ENCODE results near the gene KRT74.

The KRT74 gene

DNA sequence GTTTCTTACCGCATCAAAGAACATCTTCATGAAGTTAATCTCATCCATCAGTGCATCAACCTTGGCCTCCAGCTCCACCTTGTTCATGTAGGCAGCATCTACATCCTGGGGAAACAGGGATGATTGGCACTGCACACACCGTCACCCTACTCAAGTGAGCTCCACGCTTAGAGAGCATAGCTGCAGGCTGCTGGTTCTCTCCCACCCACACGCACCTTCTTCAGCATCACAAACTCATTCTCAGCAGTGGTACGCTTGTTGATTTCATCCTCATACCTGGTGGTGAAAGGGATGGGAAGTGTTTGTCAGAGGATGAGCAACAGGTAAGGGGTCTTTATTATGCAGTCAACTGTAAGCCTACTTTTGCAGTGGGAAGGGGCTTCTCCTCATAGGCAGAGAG is 55.8 kb downstream of the KRT74 start:
- Histone ChIP-seq H3K9me2 (replicated peaks; ENCODE audit: insufficient read depth, low read length) (no peaks in the 10 kb centered on the region), H3K79me2 (ENCODE audit: insufficient read depth, low read length) (no peaks in the 10 kb centered on the region), H3K9me3 (ENCODE audit: insufficient read depth, low read length) (no peaks in the 10 kb centered on the region), H3K4me3 (ENCODE audit: insufficient read depth, low read length, poor library complexity, severe bottlenecking) (no peak overlapping the region), H3K27me3 (ENCODE audit: low read length) (no peaks in the 10 kb centered on the region), H3K36me3 (ENCODE audit: low read length) (no peaks in the 10 kb centered on the region), H4K20me1 (ENCODE audit: low read depth, low read length) (no peaks in the 10 kb centered on the region; the same call in 1 of the 2 replicates), H3K27ac (ENCODE audit: low read depth, low read length) (no peak overlapping the region), H2AFZ (ENCODE audit: low read depth, low read length, severe bottlenecking) (no peak overlapping the region), H3K9ac (ENCODE audit: low read length) (no peak overlapping the region), H3K4me2 (ENCODE audit: low read depth, low read length, poor library complexity, severe bottlenecking) (no peak overlapping the region), H3F3A (ENCODE audit: insufficient read depth) (no peaks in the 10 kb centered on the region)
- TF ChIP-seq EZH2phosphoT487 (conservative IDR thresholded peaks at IDR 0.05; ENCODE audit: low read length), result no peak
- TF ChIP-seq, protein P1, sequence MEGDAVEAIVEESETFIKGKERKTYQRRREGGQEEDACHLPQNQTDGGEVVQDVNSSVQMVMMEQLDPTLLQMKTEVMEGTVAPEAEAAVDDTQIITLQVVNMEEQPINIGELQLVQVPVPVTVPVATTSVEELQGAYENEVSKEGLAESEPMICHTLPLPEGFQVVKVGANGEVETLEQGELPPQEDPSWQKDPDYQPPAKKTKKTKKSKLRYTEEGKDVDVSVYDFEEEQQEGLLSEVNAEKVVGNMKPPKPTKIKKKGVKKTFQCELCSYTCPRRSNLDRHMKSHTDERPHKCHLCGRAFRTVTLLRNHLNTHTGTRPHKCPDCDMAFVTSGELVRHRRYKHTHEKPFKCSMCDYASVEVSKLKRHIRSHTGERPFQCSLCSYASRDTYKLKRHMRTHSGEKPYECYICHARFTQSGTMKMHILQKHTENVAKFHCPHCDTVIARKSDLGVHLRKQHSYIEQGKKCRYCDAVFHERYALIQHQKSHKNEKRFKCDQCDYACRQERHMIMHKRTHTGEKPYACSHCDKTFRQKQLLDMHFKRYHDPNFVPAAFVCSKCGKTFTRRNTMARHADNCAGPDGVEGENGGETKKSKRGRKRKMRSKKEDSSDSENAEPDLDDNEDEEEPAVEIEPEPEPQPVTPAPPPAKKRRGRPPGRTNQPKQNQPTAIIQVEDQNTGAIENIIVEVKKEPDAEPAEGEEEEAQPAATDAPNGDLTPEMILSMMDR (IDR thresholded peaks at IDR 0.05; ENCODE audit: insufficient read depth, low read length, poor library complexity, severe bottlenecking), result no peak

DNA sequence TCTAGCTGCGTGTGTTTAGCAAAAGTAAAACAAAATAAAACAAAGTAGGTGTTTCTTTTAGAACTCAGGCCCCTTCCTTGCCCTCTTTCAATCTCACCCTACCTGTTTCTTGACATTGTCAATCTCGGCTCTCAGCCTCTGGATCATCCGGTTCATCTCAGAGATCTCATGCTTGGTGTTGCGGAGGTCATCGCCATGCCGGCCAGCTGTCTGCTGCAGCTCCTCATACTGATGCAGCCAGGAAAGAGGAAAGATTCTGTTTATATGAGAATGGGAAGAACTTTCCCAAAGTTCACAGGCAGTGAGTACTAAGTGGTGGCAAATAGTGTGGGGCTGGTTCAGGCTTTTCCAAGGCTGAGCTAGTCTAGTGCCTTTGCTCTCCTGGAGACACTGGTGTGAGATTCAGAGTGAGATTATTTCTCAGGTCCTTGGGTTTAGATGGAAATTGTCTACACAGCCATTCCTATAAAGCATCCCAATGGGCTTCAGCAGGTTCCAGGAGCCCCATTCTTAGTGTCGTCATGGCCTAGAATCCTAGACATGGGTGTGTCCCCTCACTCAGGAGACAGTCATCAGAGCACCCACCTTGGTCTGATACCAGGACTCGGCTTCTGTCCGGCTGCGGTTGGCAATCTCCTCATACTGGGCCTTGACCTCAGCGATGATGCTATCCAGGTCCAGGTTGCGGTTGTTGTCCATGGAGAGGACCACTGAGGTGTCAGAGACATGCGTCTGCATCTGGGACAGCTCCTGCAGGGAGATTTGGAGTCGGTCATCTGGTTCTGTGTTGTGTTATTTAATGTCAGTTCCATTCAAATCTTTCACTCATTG is 56.4 kb downstream of the KRT74 start:
- Histone ChIP-seq H3K36me3 (ENCODE audit: low read length) (no peaks in the 10 kb centered on the region), H3K9me3 (ENCODE audit: insufficient read depth, low read length) (no peaks in the 10 kb centered on the region), H3K79me2 (ENCODE audit: insufficient read depth, low read length) (no peaks in the 10 kb centered on the region), H2AFZ (ENCODE audit: low read depth, low read length, severe bottlenecking) (no peak overlapping the region), H3F3A (ENCODE audit: insufficient read depth) (no peaks in the 10 kb centered on the region), H3K27me3 (ENCODE audit: low read length) (no peaks in the 10 kb centered on the region), H4K20me1 (ENCODE audit: low read depth, low read length) (no peaks in the 10 kb centered on the region; the same call in 1 of the 2 replicates), H3K4me2 (ENCODE audit: low read depth, low read length, poor library complexity, severe bottlenecking) (no peak overlapping the region), H3K9me2 (replicated peaks; ENCODE audit: insufficient read depth, low read length) (no peaks in the 10 kb centered on the region), H3K9ac (ENCODE audit: low read length) (no peak overlapping the region), H3K27ac (ENCODE audit: low read depth, low read length) (no peak overlapping the region), H3K4me3 (ENCODE audit: insufficient read depth, low read length, poor library complexity, severe bottlenecking) (no peak overlapping the region)
- TF ChIP-seq, protein P1 (IDR thresholded peaks at IDR 0.05; ENCODE audit: insufficient read depth, low read length, poor library complexity, severe bottlenecking), result no peak
- TF ChIP-seq EZH2phosphoT487 (conservative IDR thresholded peaks at IDR 0.05; ENCODE audit: low read length), result no peak

DNA sequence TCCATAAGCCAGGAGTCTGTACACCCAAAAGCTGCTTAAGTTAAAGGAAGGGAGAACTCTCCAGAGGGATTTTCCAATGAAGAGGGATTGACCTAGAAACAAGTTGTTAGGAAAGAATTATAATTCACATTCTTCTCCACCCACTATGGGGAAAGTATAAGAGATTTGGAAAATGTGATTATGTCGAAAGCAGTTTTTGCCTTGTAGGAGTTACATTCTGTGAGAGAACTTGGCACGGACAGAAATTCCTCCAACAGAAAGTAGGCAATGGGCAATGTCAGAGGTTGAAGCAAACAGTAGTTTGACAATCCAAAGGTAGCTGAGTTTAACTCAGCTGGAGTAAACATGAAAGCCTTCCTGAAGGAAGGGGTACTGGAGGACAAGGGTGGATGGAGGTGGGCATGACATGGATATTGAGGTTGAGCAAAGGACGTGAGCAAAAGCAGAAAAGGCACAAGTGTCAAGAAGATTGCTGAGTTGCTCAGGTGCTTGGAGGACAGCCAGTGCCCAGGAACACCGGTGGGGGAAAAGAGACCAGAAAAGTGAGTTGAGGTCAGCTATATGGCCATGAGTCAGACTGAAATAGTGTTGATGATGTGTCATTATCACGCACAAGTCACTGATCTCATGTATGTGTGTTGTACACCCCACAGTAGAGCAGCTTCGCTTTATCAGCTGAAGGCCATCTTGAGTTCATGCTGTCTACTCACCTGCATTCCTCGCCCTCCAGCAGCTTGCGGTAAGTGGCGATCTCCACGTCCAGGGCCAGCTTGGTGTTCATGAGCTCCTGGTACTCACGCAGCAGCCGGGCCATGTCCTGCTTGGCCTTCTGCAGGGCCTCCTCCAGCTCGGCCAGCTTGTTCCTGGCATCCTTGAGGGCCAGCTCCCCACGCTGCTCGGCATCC is 57.5 kb downstream of the KRT74 start:
- H3K79me2 ChIP-seq (ENCODE audit: insufficient read depth, low read length), result no peaks in the 10 kb centered on the region
- no peak overlapping the region for H3K27ac ChIP-seq (ENCODE audit: low read depth, low read length)
- no peaks in the 10 kb centered on the region for H3K36me3 ChIP-seq (ENCODE audit: low read length)
- no peaks in the 10 kb centered on the region for H3K9me2 ChIP-seq (replicated peaks; ENCODE audit: insufficient read depth, low read length)
- H3K9me3 ChIP-seq (ENCODE audit: insufficient read depth, low read length), result no peaks in the 10 kb centered on the region
- H2AFZ ChIP-seq (ENCODE audit: low read depth, low read length, severe bottlenecking), result no peak overlapping the region
- H3F3A ChIP-seq (ENCODE audit: insufficient read depth), result no peaks in the 10 kb centered on the region
- no peaks in the 10 kb centered on the region; the same call in 1 of the 2 replicates for H4K20me1 ChIP-seq (ENCODE audit: low read depth, low read length)
- TF ChIP-seq EZH2phosphoT487 (conservative IDR thresholded peaks at IDR 0.05; ENCODE audit: low read length), result no peak
- TF ChIP-seq, protein P1 (IDR thresholded peaks at IDR 0.05; ENCODE audit: insufficient read depth, low read length, poor library complexity, severe bottlenecking), result no peak
- H3K4me3 ChIP-seq (ENCODE audit: insufficient read depth, low read length, poor library complexity, severe bottlenecking), result no peak overlapping the region
- no peak overlapping the region for H3K4me2 ChIP-seq (ENCODE audit: low read depth, low read length, poor library complexity, severe bottlenecking)
- 0 out of 2 replicates have a peak, but pooled peaks cover 4% of the 10 kb centered on the region for H3K27me3 ChIP-seq (ENCODE audit: low read length)
- H3K9ac ChIP-seq (ENCODE audit: low read length), result no peak overlapping the region
